PC-9 (cell line): ENCODE results near the gene MRPL40. TPM values are rescaled to one million over a fixed set of nuclear protein-coding genes. Genes with fewer than 3 reads are reported as not detected.
"Not testable (repeated sequence)": the region's sequence is repeated elsewhere in the genome, so short reads cannot be mapped to it uniquely, and the experiment has no call there.

Experiments used
- BruUV-seq: library from RNA; stranded (reverse); fragments of 400-500 nt; replicated peaks from 2 replicates; lab custom pipeline; 2021; lab: Mats Ljungman, UMichigan
- CTCF ChIA-PET: fragments of 300-600 bp; sonication (Branson Sonifier 250); formaldehyde crosslinking; loops from one replicate; lab custom pipeline; 2022; ENCODE audit warnings: antibody characterized with exemption; lab: Charles Lee
- POLR2A ChIA-PET: fragments of 300-600 bp; sonication (Branson Sonifier 250); formaldehyde crosslinking; loops from one replicate; lab custom pipeline; 2022; ENCODE audit warnings: antibody characterized with exemption; ENCODE audit not compliant: unreplicated experiment; lab: Charles Lee
- DNase-seq, 2 experiments: peaks; one replicate each; pipeline versions ENCODE4 v3.0.0 to v3.0.0-alpha.2; 2015 to 2022; ENCODE audit warnings: mixed read lengths in 1 of 2
- H2AFZ ChIP-seq: fragments of 200-600 bp; sonication (generic); 2 replicates; pipeline ENCODE4 v1.8.1; 2017; ENCODE audit warnings: antibody characterized with exemption
- H3F3A ChIP-seq: fragments of 200-600 bp; sonication (generic); 2 replicates; pipeline ENCODE4 v1.8.1; 2017; ENCODE audit warnings: antibody characterized with exemption, mild to moderate bottlenecking, low read depth; ENCODE audit not compliant: insufficient read depth
- H3K27ac ChIP-seq: fragments of 200-600 bp; sonication (generic); 2 replicates; pipeline ENCODE4 v1.6.1; 2016; ENCODE audit warnings: mixed run types
- H3K27me3 ChIP-seq: fragments of 200-600 bp; sonication (generic); 2 replicates; pipeline ENCODE4 v1.6.1; 2016; ENCODE audit warnings: low read depth, mixed run types; ENCODE audit not compliant: insufficient read depth
- H3K36me3 ChIP-seq: fragments of 200-600 bp; sonication (generic); 2 replicates; pipeline ENCODE4 v1.6.1; 2016; ENCODE audit warnings: low read depth, mixed run types
- H3K4me1 ChIP-seq: fragments of 200-600 bp; sonication (generic); replicated peaks from 2 replicates; pipeline ENCODE4 v1.6.1; 2016; ENCODE audit warnings: mixed run types; ENCODE audit not compliant: insufficient read depth
- H3K4me2 ChIP-seq: fragments of 200-600 bp; sonication (generic); 2 replicates; pipeline ENCODE4 v1.6.1; 2017; ENCODE audit warnings: mixed run types
- H3K4me3 ChIP-seq: fragments of 200-600 bp; sonication (generic); 2 replicates; pipeline ENCODE4 v1.6.1; 2016; ENCODE audit warnings: mixed run types
- H3K79me2 ChIP-seq: fragments of 200-600 bp; sonication (generic); 2 replicates; pipeline ENCODE4 v1.6.1; 2017; ENCODE audit warnings: low read depth, mixed run types
- H3K9me2 ChIP-seq: fragments of 200-600 bp; sonication (generic); 2 replicates; pipeline ENCODE4 v1.8.1; 2017; ENCODE audit warnings: mild to moderate bottlenecking; ENCODE audit not compliant: insufficient read depth
- H3K9me3 ChIP-seq: fragments of 200-600 bp; sonication (generic); 2 replicates; pipeline ENCODE4 v1.8.1; 2016; ENCODE audit warnings: low read depth; ENCODE audit not compliant: insufficient read depth
- H4K20me1 ChIP-seq: fragments of 200-600 bp; sonication (generic); 2 replicates; pipeline ENCODE4 v1.8.1; 2017; ENCODE audit not compliant: insufficient read depth
- CTCF ChIP-seq: fragments of 200-600 bp; sonication (generic); conservative IDR thresholded peaks from 2 replicates; pipeline ENCODE4 v1.6.1; 2017; ENCODE audit warnings: mixed run types, antibody characterized with exemption, mild to moderate bottlenecking, moderate library complexity
- EZH2 ChIP-seq: fragments of 200-600 bp; sonication (generic); IDR thresholded peaks from 2 replicates; pipeline ENCODE4 v1.8.0; 2017; ENCODE audit warnings: antibody characterized with exemption, low read depth
- intact Hi-C: fragments of 100-400 bp; cut with micrococcal nuclease; formaldehyde crosslinking; loops from one replicate; pipeline ENCODE4 v1.10.0; 2022; ENCODE audit not compliant: unreplicated experiment
- total RNA-seq: library from RNA; stranded (reverse); gene quantifications from 2 replicates; pipeline ENCODE4 v1.2.3, GENCODE V29; 2021

Gene MRPL40
- total RNA-seq, 1 experiment from 2014 or later = 25.1 TPM

GRCh38 chr22:19434829-19435580 lies 2.7 kb downstream of the MRPL40 start:
- no peak for TF ChIP-seq CTCF
- no peak for TF ChIP-seq EZH2
- BruUV-seq = no TSS peak
- no peak for DNase-seq
- H3K79me2 ChIP-seq = peaks cover 15% of the 10 kb centered on the region
- H3K4me2 ChIP-seq = no peak overlapping the region
- intact Hi-C loops = no loop called here
- ChIA-PET POLR2A (no interaction called here), CTCF (interaction anchor here (0.6 kb wide), 1 partner anchor 16 kb away, joined by 3 read pairs; no protein-coding TSS in a partner anchor)
- H3K27me3 ChIP-seq = no peaks in the 10 kb centered on the region
- H3K4me3 ChIP-seq = no peak overlapping the region
- H3K36me3 ChIP-seq = no peaks in the 10 kb centered on the region
- H3K9me2 ChIP-seq = no peaks in the 10 kb centered on the region
- H4K20me1 ChIP-seq = peaks cover 6% of the 10 kb centered on the region; the same call in 1 of the 2 replicates
- H3K4me1 ChIP-seq = peaks cover 4% of the 10 kb centered on the region
- no peak overlapping the region for H2AFZ ChIP-seq
- no peaks in the 10 kb centered on the region for H3K9me3 ChIP-seq
- no peaks in the 10 kb centered on the region for H3F3A ChIP-seq
- no peak overlapping the region for H3K27ac ChIP-seq

- H3F3A ChIP-seq, POLR2A ChIA-PET, BruUV-seq: not testable (repeated sequence)
Measured at GRCh38 chr22:19436444-19437161, 4.3 kb downstream of the MRPL40 start.

GRCh38 chr22:19438298-19438697 lies 6.0 kb downstream of the MRPL40 start:
- H3K9me3 ChIP-seq = no peaks in the 10 kb centered on the region
- no peak for DNase-seq
- no peaks in the 10 kb centered on the region for H3F3A ChIP-seq
- CTCF ChIA-PET = no interaction called here
- H2AFZ ChIP-seq = no peak overlapping the region
- no peaks in the 10 kb centered on the region for H3K27me3 ChIP-seq
- H3K79me2 ChIP-seq = 0 out of 2 replicates have a peak, but pooled peaks cover under 1% of the 10 kb centered on the region
- POLR2A ChIA-PET = no interaction called here
- H3K9me2 ChIP-seq = no peaks in the 10 kb centered on the region
- no peak overlapping the region for H3K27ac ChIP-seq
- no peaks in the 10 kb centered on the region for H4K20me1 ChIP-seq
- BruUV-seq = no TSS peak
- intact Hi-C loops = no loop called here
- H3K36me3 ChIP-seq = no peaks in the 10 kb centered on the region
- TF ChIP-seq EZH2 (no peak), CTCF (no peak)
- no peak overlapping the region for H3K4me3 ChIP-seq
- no peaks in the 10 kb centered on the region for H3K4me1 ChIP-seq
- H3K4me2 ChIP-seq = no peak overlapping the region

More at GRCh38 chr22:19436444-19437161, 4.3 kb downstream of the MRPL40 start:
- H4K20me1 ChIP-seq, H3K36me3 ChIP-seq, H3K27me3 ChIP-seq, DNase-seq, H3K4me2 ChIP-seq, H3K27ac ChIP-seq, H3K9me3 ChIP-seq, H2AFZ ChIP-seq, H3K4me3 ChIP-seq, CTCF ChIA-PET, H3K4me1 ChIP-seq, intact Hi-C loops, H3K79me2 ChIP-seq, H3K9me2 ChIP-seq: not testable (repeated sequence)
